Measurements from ENCODE around the gene CHIC2. TPM values are rescaled to one million over a fixed set of nuclear protein-coding genes. Genes with fewer than 3 reads are reported as not detected.
A peak's percentile ranks its signal among the peaks of the same experiment; 100 is the strongest.

CHIC2 gene
- total RNA-seq, 1 experiment from 2014 or later, result 73.7 TPM

GRCh38 chr4:54089875-54090274, 25.5 kb upstream of the CHIC2 start:
- Histone ChIP-seq H3K9me3 (replicated peaks) (no peaks in the 10 kb centered on the region), H3K4me1 (replicated peaks) (peaks cover 25% of the 10 kb centered on the region), H3K36me3 (no peaks in the 10 kb centered on the region), H3K27ac (no peak overlapping the region), H3K27me3 (replicated peaks) (no peaks in the 10 kb centered on the region), H3K4me3 (no peak overlapping the region)
- DNase-seq (ENCODE audit: low read depth in 1 of 2, low spot score in 2 of 2), result no peak

GRCh38 chr4:54085284-54085683, 20.9 kb upstream of the CHIC2 start:
- no peak overlapping the region for H3K4me3 ChIP-seq
- peak; percentile 69 to 80 for DNase-seq (ENCODE audit: low read depth in 1 of 2, low spot score in 2 of 2)
- H3K27ac ChIP-seq, result peak overlapping the region; percentile 36
- H3K9me3 ChIP-seq (replicated peaks), result no peaks in the 10 kb centered on the region
- no peaks in the 10 kb centered on the region for H3K27me3 ChIP-seq (replicated peaks)
- H3K36me3 ChIP-seq, result no peaks in the 10 kb centered on the region
- peaks cover 40% of the 10 kb centered on the region for H3K4me1 ChIP-seq (replicated peaks)

- H3K9me3 ChIP-seq (replicated peaks), result no peaks in the 10 kb centered on the region
- H3K27ac ChIP-seq, result peak overlapping the region; percentile 64
- no peaks in the 10 kb centered on the region for H3K36me3 ChIP-seq
- peak; percentile 94 for DNase-seq (ENCODE audit: low read depth in 1 of 2, low spot score in 2 of 2)
- H3K27me3 ChIP-seq (replicated peaks), result no peaks in the 10 kb centered on the region
- H3K4me1 ChIP-seq (replicated peaks), result peaks cover 63% of the 10 kb centered on the region
- no peak overlapping the region for H3K4me3 ChIP-seq
Measured at GRCh38 chr4:54082168-54082567, 17.8 kb upstream of the CHIC2 start.

- Histone ChIP-seq H3K4me1 (replicated peaks) (peaks cover 83% of the 10 kb centered on the region), H3K36me3 (no peaks in the 10 kb centered on the region), H3K4me3 (no peak overlapping the region), H3K9me3 (replicated peaks) (no peaks in the 10 kb centered on the region), H3K27ac (peak overlapping the region; percentile 65), H3K27me3 (replicated peaks) (no peaks in the 10 kb centered on the region)
- peak in 1 of 2 experiments; percentile 57 for DNase-seq (ENCODE audit: low read depth in 1 of 2, low spot score in 2 of 2)
Measured at GRCh38 chr4:54077812-54078211, 13.4 kb upstream of the CHIC2 start.

GRCh38 chr4:54076673-54077072, 12.3 kb upstream of the CHIC2 start:
- Histone ChIP-seq H3K9me3 (replicated peaks) (no peaks in the 10 kb centered on the region), H3K36me3 (no peaks in the 10 kb centered on the region), H3K4me3 (no peak overlapping the region), H3K4me1 (replicated peaks) (peaks cover 79% of the 10 kb centered on the region), H3K27ac (peak overlapping the region; percentile 65), H3K27me3 (replicated peaks) (no peaks in the 10 kb centered on the region)
- DNase-seq (ENCODE audit: low read depth in 1 of 2, low spot score in 2 of 2), result peak in 1 of 2 experiments; percentile 63

- Histone ChIP-seq H3K27ac (peak overlapping the region; percentile 64), H3K9me3 (replicated peaks) (no peaks in the 10 kb centered on the region), H3K4me1 (replicated peaks) (peaks cover 71% of the 10 kb centered on the region), H3K27me3 (replicated peaks) (no peaks in the 10 kb centered on the region), H3K4me3 (no peak overlapping the region), H3K36me3 (no peaks in the 10 kb centered on the region)
- DNase-seq (ENCODE audit: low read depth in 1 of 2, low spot score in 2 of 2), result no peak
Measured at GRCh38 chr4:54074381-54074780, 10.0 kb upstream of the CHIC2 start.

GRCh38 chr4:54073271-54073880, 9.0 kb upstream of the CHIC2 start:
- no peaks in the 10 kb centered on the region for H3K9me3 ChIP-seq (replicated peaks)
- no peaks in the 10 kb centered on the region for H3K27me3 ChIP-seq (replicated peaks)
- DNase-seq (ENCODE audit: low read depth in 1 of 2, low spot score in 2 of 2), result peak; percentile 77 to 80

GRCh38 chr4:54067166-54067565, 2.8 kb upstream of the CHIC2 start:
- H3K36me3 ChIP-seq, result peaks cover 21% of the 10 kb centered on the region
- H3K4me3 ChIP-seq, result no peak overlapping the region
- no peaks in the 10 kb centered on the region for H3K9me3 ChIP-seq (replicated peaks)
- H3K27ac ChIP-seq, result peak overlapping the region; percentile 99
- peak; percentile 54 to 61 for DNase-seq (ENCODE audit: low read depth in 1 of 2, low spot score in 2 of 2)
- no peaks in the 10 kb centered on the region for H3K27me3 ChIP-seq (replicated peaks)
- H3K4me1 ChIP-seq (replicated peaks), result peaks cover 38% of the 10 kb centered on the region

More at GRCh38 chr4:54073271-54073880, 9.0 kb upstream of the CHIC2 start:
- H3K36me3 ChIP-seq, result no peaks in the 10 kb centered on the region
- peaks cover 61% of the 10 kb centered on the region for H3K4me1 ChIP-seq (replicated peaks)
- no peak overlapping the region for H3K4me3 ChIP-seq
- H3K27ac ChIP-seq, result peak overlapping the region; percentile 64

- Histone ChIP-seq H3K27ac (peak overlapping the region; percentile 99), H3K4me1 (replicated peaks) (peaks cover 38% of the 10 kb centered on the region), H3K4me3 (no peak overlapping the region), H3K27me3 (replicated peaks) (no peaks in the 10 kb centered on the region), H3K36me3 (peaks cover 21% of the 10 kb centered on the region), H3K9me3 (replicated peaks) (no peaks in the 10 kb centered on the region)
- peak in 1 of 2 experiments; percentile 36 for DNase-seq (ENCODE audit: low read depth in 1 of 2, low spot score in 2 of 2)
Measured at GRCh38 chr4:54066718-54067129, 2.3 kb upstream of the CHIC2 start.

GRCh38 chr4:54066088-54066415, 1.6 kb upstream of the CHIC2 start:
- Histone ChIP-seq H3K9me3 (replicated peaks) (no peaks in the 10 kb centered on the region), H3K27me3 (replicated peaks) (no peaks in the 10 kb centered on the region), H3K4me1 (replicated peaks) (peaks cover 38% of the 10 kb centered on the region), H3K4me3 (no peak overlapping the region), H3K36me3 (peaks cover 21% of the 10 kb centered on the region), H3K27ac (peak overlapping the region; percentile 99)
- no peak for DNase-seq (ENCODE audit: low read depth in 1 of 2, low spot score in 2 of 2)

- Histone ChIP-seq H3K9me3 (replicated peaks) (no peaks in the 10 kb centered on the region), H3K27me3 (replicated peaks) (no peaks in the 10 kb centered on the region), H3K36me3 (peaks cover 21% of the 10 kb centered on the region), H3K4me1 (replicated peaks) (peaks cover 38% of the 10 kb centered on the region), H3K4me3 (peak overlapping the region; percentile 96), H3K27ac (peak overlapping the region; percentile 99)
- DNase-seq (ENCODE audit: low read depth in 1 of 2, low spot score in 2 of 2), result peak; percentile 72 to 87
Measured at GRCh38 chr4:54065282-54066087, 1.1 kb upstream of the CHIC2 start.

- Histone ChIP-seq H3K36me3 (peaks cover 24% of the 10 kb centered on the region), H3K27ac (peak overlapping the region; percentile 99), H3K4me3 (peak overlapping the region; percentile 96), H3K27me3 (replicated peaks) (no peaks in the 10 kb centered on the region), H3K4me1 (replicated peaks) (peaks cover 38% of the 10 kb centered on the region), H3K9me3 (replicated peaks) (no peaks in the 10 kb centered on the region)
- DNase-seq (ENCODE audit: low read depth in 1 of 2, low spot score in 2 of 2), result peak; percentile 49 to 60
Measured at GRCh38 chr4:54063737-54064316, 578 bp downstream of the CHIC2 start.

- H3K4me3 ChIP-seq, result peak overlapping the region; percentile 96
- DNase-seq (ENCODE audit: low read depth in 1 of 2, low spot score in 2 of 2), result peak in 1 of 2 experiments; percentile 42
- peaks cover 38% of the 10 kb centered on the region for H3K4me1 ChIP-seq (replicated peaks)
- peaks cover 26% of the 10 kb centered on the region for H3K36me3 ChIP-seq
- no peaks in the 10 kb centered on the region for H3K9me3 ChIP-seq (replicated peaks)
- no peaks in the 10 kb centered on the region for H3K27me3 ChIP-seq (replicated peaks)
- H3K27ac ChIP-seq, result peak overlapping the region; percentile 99
Measured at GRCh38 chr4:54063229-54063628, 1.2 kb downstream of the CHIC2 start.

- no peak for DNase-seq (ENCODE audit: low read depth in 1 of 2, low spot score in 2 of 2)
- peak overlapping the region; percentile 96 for H3K4me3 ChIP-seq
- H3K27ac ChIP-seq, result peak overlapping the region; percentile 99; the same call in 1 of the 2 replicates
- H3K27me3 ChIP-seq (replicated peaks), result no peaks in the 10 kb centered on the region
- peaks cover 35% of the 10 kb centered on the region for H3K4me1 ChIP-seq (replicated peaks)
- H3K9me3 ChIP-seq (replicated peaks), result no peaks in the 10 kb centered on the region
- H3K36me3 ChIP-seq, result peaks cover 26% of the 10 kb centered on the region
Measured at GRCh38 chr4:54062392-54062791, 2.0 kb downstream of the CHIC2 start.

Data from SJSA1 (cell line).